ENCODE measurements around the gene CLCNKA. TPM values are rescaled to one million over a fixed set of nuclear protein-coding genes. Genes with fewer than 3 reads are reported as not detected.

CLCNKA gene
- total RNA-seq, 1 experiment from 2014 or later: not detected

- Histone ChIP-seq H3K4me3 (ENCODE audit: low read length) (no peak overlapping the region), H2AFZ (ENCODE audit: low read length) (no peak overlapping the region), H3F3A (ENCODE audit: low read length, unreplicated experiment) (no peaks in the 10 kb centered on the region), H3K4me2 (ENCODE audit: low read length) (no peak overlapping the region), H3K9me3 (ENCODE audit: low read length) (no peaks in the 10 kb centered on the region), H3K27me3 (ENCODE audit: low read length) (no peaks in the 10 kb centered on the region), H3K9me2 (replicated peaks; ENCODE audit: low read length) (no peaks in the 10 kb centered on the region), H3K36me3 (ENCODE audit: low read depth, low read length) (no peaks in the 10 kb centered on the region), H3K9ac (ENCODE audit: low read length) (no peak overlapping the region), H3K27ac (ENCODE audit: low read length) (no peak overlapping the region), H3K4me1 (ENCODE audit: insufficient read depth, low read length) (peaks cover 11% of the 10 kb centered on the region; the same call in 1 of the 2 replicates), H3K79me2 (ENCODE audit: low read length) (no peaks in the 10 kb centered on the region), H4K20me1 (ENCODE audit: low read length) (no peaks in the 10 kb centered on the region)
- CTCF ChIA-PET: no interaction called here
- DNase-seq: no peak
- POLR2A ChIA-PET (ENCODE audit: unreplicated experiment): no interaction called here
- no TSS peak for BruUV-seq (replicated peaks)
- no peak for TF ChIP-seq EZH2 (IDR thresholded peaks at IDR 0.05; ENCODE audit: low read length, unreplicated experiment)
- no peak for TF ChIP-seq EZH2phosphoT487 (IDR thresholded peaks at IDR 0.05; ENCODE audit: borderline replicate concordance, low read length)
- TF ChIP-seq CTCF (conservative IDR thresholded peaks at IDR 0.05; ENCODE audit: low read depth, low read length): no peak
- ATAC-seq: no peak
- intact Hi-C loops (cut with micrococcal nuclease): no loop called here
Measured at GRCh38 chr1:15988856-15989736, 32.7 kb upstream of the CLCNKA start.

GRCh38 chr1:15989776-15990175 is 32.1 kb upstream of the CLCNKA start:
- Histone ChIP-seq H3K27ac (ENCODE audit: low read length) (no peak overlapping the region), H3K9me3 (ENCODE audit: low read length) (no peaks in the 10 kb centered on the region), H3K9me2 (replicated peaks; ENCODE audit: low read length) (no peaks in the 10 kb centered on the region), H3K36me3 (ENCODE audit: low read depth, low read length) (no peaks in the 10 kb centered on the region), H3K4me3 (ENCODE audit: low read length) (no peak overlapping the region), H3K4me2 (ENCODE audit: low read length) (no peak overlapping the region), H4K20me1 (ENCODE audit: low read length) (no peaks in the 10 kb centered on the region), H3F3A (ENCODE audit: low read length, unreplicated experiment) (no peaks in the 10 kb centered on the region), H3K79me2 (ENCODE audit: low read length) (no peaks in the 10 kb centered on the region), H3K4me1 (ENCODE audit: insufficient read depth, low read length) (peaks cover 11% of the 10 kb centered on the region; the same call in 1 of the 2 replicates), H3K27me3 (ENCODE audit: low read length) (no peaks in the 10 kb centered on the region), H2AFZ (ENCODE audit: low read length) (no peak overlapping the region), H3K9ac (ENCODE audit: low read length) (no peak overlapping the region)
- ATAC-seq (no peak), DNase-seq (no peak)
- no TSS peak for BruUV-seq (replicated peaks)
- CTCF ChIA-PET: no interaction called here
- POLR2A ChIA-PET (ENCODE audit: unreplicated experiment): no interaction called here
- intact Hi-C loops (cut with micrococcal nuclease): no loop called here
- no peak for TF ChIP-seq CTCF (conservative IDR thresholded peaks at IDR 0.05; ENCODE audit: low read depth, low read length)
- no peak for TF ChIP-seq EZH2phosphoT487 (IDR thresholded peaks at IDR 0.05; ENCODE audit: borderline replicate concordance, low read length)
- TF ChIP-seq EZH2 (IDR thresholded peaks at IDR 0.05; ENCODE audit: low read length, unreplicated experiment): no peak

Measured in PC-3 (cell line).